HS-27A (cell line): Measurements from ENCODE around the gene EML5.

Experiments used
- DNase-seq: peaks from one replicate; pipeline ENCODE4 v3.0.0-alpha.2; 2012; ENCODE audit warnings: low read depth, missing footprints

Gene EML5

DNA sequence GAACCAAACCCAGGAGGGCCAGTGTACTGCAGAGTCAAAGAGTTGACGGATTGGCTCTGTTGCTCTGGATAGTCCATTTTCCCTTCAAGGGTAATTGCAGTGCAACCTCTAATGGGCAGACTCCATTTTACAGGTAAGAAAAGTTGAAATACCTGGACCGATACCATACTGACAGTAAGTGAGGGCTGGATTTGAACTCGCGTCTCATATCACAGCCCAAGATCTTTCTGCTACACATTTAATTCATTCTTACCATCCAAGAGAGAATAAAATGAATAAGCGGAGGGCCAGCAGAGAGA lies 230.3 kb downstream of the EML5 start:
- no peak for DNase-seq
